Subcutaneous adipose tissue (tissue), 4 donors: ENCODE measurements around the gene ITGBL1. TPM values are rescaled to one million over a fixed set of nuclear protein-coding genes. Genes with fewer than 3 reads are reported as not detected.

Source experiments
- total RNA-seq, 4 donors: library from RNA; depleted of rRNA; stranded (reverse); fragments of >200 nt; gene quantifications; one replicate each; pipeline ENCODE4 v1.1.0, GENCODE V29; 2016
- TF ChIP-seq, protein P1 (sequence below): fragments of 450-650 bp; IDR thresholded peaks from one replicate; pipeline ENCODE4 v1.5.1; 2016; ENCODE audit warnings: low read depth, mild to moderate bottlenecking, control low read depth, antibody characterized with exemption, moderate library complexity

Gene ITGBL1
- total RNA-seq, 4 donors from 2014 or later: 8.3 to 34.6 (median 17.3) TPM

DNA sequence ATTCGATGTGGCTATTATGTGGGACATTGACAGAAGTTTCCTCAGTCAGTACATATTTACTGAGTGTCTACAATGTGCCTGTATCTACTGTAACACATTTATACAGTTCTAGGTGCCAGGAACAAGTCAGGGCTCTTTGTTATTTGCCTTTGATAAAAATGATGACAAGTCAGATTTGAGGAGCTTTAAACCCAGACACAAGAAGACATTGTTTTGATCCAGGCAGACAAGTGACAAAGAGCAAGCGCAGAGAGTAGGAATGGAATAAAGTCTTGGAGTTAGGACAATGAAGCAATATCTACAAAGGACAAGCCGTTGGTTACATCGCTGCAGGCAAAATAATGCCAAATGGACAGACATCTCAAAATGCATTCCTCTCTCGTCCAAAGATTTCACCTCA is 70.1 kb downstream of the ITGBL1 start:
- TF ChIP-seq, protein P1, sequence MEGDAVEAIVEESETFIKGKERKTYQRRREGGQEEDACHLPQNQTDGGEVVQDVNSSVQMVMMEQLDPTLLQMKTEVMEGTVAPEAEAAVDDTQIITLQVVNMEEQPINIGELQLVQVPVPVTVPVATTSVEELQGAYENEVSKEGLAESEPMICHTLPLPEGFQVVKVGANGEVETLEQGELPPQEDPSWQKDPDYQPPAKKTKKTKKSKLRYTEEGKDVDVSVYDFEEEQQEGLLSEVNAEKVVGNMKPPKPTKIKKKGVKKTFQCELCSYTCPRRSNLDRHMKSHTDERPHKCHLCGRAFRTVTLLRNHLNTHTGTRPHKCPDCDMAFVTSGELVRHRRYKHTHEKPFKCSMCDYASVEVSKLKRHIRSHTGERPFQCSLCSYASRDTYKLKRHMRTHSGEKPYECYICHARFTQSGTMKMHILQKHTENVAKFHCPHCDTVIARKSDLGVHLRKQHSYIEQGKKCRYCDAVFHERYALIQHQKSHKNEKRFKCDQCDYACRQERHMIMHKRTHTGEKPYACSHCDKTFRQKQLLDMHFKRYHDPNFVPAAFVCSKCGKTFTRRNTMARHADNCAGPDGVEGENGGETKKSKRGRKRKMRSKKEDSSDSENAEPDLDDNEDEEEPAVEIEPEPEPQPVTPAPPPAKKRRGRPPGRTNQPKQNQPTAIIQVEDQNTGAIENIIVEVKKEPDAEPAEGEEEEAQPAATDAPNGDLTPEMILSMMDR: no peak

- TF ChIP-seq, protein P1: no peak
These were observed 71.0 kb downstream of the ITGBL1 start for GRCh38 chr13:101523154-101524131.

- TF ChIP-seq, protein P1: no peak
These were observed 74.7 kb downstream of the ITGBL1 start for GRCh38 chr13:101527130-101527529.

DNA sequence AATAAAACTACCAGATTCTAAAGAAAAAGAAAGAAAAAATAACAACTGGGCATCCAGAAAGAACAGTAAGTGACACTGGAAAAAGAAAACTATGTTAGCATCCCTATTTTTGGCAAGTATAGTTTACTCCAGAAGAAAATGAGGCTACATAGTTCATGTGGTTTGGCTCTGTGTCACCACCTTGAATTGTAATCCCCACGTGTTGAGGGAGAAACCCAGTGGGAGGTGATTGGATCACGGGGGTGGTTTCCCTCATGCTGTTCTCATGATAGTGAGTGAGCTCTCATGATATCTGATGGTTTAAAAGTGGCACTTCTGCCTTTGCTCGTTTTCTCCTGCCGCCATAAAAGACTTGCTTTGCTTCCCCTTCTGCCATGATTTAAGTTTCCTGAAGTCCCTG is 76.9 kb downstream of the ITGBL1 start:
- TF ChIP-seq, protein P1: no peak

DNA sequence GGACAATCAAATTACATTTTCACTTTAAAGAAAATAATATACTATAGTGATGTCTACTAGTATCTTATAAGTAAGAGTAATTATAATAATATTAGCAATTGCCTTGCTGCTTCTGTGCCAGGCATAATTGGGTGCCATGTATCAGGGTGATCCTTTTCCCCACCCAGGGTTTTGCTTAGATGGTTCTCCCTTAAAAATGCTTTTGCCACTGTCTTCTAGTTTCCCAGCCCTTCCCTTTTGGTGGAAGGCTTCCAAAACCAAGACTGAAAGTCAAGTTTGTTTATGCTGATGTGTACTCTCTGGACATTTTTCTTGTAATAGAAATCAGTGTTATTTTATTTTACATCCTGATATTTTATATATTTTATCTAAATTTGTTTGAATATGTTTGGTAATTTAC is 77.8 kb downstream of the ITGBL1 start:
- TF ChIP-seq, protein P1: no peak

DNA sequence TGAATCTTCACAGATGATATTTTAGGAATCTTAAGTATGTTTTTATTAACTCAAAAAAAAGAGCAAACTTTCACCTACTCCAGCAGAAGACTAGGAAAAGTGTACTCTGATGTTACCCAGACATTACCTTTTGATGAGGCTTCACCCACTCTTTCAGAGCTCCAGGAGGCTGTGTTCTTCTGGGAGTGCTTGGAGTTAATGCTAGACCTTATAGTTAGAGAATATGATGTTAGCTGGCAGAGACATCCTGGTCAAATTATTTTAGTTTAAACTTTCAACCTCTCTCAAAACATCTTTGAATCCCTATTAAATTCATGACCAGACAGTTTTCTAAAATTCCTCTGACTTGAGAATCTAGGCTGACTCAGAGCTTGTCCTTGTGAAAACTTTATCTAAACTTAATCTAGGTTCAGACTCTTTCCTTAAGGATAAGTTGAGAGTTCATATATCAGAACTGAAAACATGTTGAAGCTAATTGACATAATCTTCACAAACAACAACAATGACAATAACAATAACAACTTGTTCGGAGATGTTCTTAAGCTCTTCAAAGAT is 82.8 kb downstream of the ITGBL1 start:
- TF ChIP-seq, protein P1: no peak

DNA sequence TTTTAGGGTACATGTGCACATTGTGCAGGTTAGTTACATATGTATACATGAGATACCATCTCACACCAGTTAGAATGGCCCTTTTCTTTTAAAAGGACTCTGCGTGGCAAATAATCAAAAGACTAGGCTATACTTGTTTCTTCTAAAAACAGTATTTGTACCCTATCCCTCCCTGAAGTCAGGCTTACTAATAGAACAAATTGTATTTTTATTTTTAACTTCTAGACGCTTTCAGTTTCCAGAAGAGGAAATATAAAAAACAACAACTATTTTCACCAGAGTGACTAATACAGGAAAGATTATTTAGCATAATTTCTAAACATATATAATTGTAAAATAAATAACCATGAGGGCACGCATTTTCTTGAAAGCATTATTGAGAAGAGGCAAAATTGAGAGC is 83.6 kb downstream of the ITGBL1 start:
- TF ChIP-seq, protein P1: no peak
